Measurements from ENCODE around the gene TRPM1.

Gene TRPM1

GRCh38 chr15:31083370-31083780 is 18.1 kb downstream of the TRPM1 start:
- DNase-seq (ENCODE audit: low read depth in 2 of 2) = no peak

DNA sequence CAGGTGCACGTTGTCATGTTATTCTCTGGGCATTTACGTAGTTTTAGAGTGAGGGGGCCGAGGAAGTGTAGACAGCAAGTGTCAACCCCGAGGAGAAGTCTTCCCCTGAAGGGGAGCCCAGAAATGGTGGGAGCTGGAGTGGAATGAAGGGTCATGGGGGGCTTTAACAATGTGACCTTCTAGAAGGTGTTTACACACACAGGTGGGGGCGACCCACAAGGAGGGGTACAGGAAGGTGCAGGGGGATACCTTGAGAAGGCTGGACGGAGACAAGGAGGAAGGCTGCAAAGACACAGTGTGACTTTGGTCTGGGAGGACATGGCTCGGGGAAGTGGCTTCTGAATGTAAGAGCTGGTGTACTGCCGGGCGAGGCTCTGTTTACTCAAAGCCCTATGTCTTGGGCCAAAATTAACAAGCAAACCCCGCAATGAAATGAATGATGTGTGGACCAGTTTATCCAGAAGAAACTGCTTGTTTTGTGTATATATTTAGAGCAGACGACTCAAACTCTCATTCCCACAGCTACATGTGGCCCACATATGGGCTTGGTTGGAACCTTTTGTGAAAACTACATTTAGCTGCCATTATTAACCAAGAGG is 18.7 kb downstream of the TRPM1 start:
- no peak for DNase-seq (ENCODE audit: low read depth in 2 of 2)

GRCh38 chr15:31081588-31082250 is 19.8 kb downstream of the TRPM1 start:
- DNase-seq (ENCODE audit: low read depth in 2 of 2) = no peak

- no peak for DNase-seq (ENCODE audit: low read depth in 2 of 2)
These were observed 20.5 kb downstream of the TRPM1 start for GRCh38 chr15:31081056-31081455.

- no peak for DNase-seq (ENCODE audit: low read depth in 2 of 2)
These were observed 20.9 kb downstream of the TRPM1 start for GRCh38 chr15:31080591-31081014.

DNA sequence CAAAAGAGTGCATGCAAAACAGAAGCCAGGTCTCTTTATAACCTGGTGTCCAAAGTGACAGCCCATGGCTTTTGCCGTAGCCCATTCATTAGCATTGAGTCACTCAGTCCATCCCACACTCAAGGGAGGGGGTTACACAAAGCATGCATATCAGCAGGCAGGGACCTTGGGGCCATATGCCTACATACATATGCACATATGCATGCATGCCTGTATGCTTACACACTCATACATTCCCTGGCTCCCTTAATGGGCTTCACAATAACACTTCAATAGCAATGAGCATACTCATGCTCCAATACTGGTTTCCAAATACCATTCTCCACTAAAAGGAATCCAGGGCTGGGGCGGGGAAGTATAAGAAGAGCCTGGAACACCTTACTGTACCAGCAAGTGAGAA is 22.0 kb downstream of the TRPM1 start:
- no peak for DNase-seq (ENCODE audit: low read depth in 2 of 2)

- no peak for DNase-seq (ENCODE audit: low read depth in 2 of 2)
These were observed 23.1 kb downstream of the TRPM1 start for GRCh38 chr15:31078471-31078870.

DNA sequence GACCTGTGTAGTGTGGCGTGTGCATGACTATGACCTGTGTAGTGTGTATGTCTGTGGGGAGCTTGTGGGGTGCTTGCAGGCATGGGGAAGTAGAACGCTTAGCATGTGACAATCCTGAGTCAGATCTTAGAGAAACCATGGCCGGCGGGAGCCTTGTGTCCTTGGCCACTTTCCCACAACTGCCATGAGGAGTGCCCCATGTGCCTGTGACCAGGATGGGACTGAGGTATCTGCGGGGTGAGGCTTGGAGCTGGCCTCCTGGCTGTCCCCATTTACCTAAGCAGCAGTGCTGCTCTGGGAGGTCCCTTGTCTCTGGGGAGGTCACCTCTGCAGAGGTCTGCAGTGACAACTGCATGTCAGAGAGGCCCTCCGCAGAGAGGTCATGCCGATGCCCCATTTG is 23.6 kb downstream of the TRPM1 start:
- no peak for DNase-seq (ENCODE audit: low read depth in 2 of 2)

DNA sequence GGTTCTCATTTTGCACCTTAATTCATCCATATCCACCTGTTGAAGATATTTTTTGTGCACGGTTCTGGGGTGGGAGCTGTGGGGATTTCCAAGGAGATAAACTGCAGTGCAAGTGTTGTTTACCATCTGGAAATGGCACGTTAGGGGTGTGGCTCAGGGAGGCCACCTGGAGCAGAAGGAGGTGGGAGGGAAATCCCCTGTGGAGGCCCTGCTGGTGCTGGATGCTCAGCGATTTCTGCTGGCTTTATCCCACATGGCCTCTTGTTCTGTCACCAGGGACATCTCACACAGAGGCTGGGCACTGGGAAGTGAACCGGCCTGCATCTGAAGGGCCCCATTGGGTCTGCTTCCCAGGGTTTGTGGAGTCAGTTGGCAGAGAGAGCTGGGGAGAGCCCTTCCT is 24.3 kb downstream of the TRPM1 start:
- no peak for DNase-seq (ENCODE audit: low read depth in 2 of 2)

DNA sequence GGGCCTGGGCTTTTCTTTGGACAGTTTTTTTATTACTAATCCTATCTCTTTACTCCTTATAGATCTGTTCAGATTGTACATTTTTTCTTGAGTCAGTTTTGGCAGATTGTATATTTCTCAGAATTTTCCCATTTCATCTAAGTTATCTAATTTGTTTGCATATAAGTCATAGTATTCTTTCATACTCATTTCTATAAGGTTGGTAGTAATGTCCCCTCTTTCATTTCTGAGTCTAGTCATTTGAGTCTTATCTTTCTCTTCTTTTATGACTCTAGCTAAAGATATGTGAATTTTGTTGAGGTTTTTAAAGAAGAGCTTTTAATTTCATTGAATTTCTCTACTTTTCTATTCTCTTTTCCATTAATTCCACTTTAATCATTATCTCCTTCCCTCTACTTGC is 27.2 kb downstream of the TRPM1 start:
- no peak for DNase-seq (ENCODE audit: low read depth in 2 of 2)

DNA sequence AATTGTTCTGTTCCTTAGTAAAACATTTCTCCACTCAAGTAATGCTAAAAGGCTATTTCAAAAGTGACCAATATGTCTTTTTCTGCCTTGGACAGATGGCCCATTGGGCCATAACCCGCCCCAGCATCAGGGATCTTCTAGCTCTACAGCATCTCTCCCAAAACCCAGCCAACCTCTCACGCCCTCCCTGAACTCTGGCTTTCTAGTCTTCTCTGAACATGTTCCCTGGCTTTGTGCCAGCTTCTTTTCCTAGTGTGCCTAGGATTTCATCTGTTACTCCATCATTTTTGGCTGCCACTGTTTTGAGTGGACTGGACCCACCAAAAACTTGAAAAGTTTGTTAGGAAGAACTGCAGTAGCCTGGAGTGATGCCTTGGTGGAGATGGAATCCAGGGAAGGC is 30.7 kb downstream of the TRPM1 start:
- no peak for DNase-seq (ENCODE audit: low read depth in 2 of 2)

GRCh38 chr15:31069360-31070000 is 32.0 kb downstream of the TRPM1 start:
- no peak for DNase-seq (ENCODE audit: low read depth in 2 of 2)

GRCh38 chr15:31067890-31068603 is 33.5 kb downstream of the TRPM1 start:
- DNase-seq (ENCODE audit: low read depth in 2 of 2) = no peak

- no peak for DNase-seq (ENCODE audit: low read depth in 2 of 2)
These were observed 35.7 kb downstream of the TRPM1 start for GRCh38 chr15:31065824-31066223.

GRCh38 chr15:31062911-31063310 is 38.6 kb downstream of the TRPM1 start:
- DNase-seq (ENCODE audit: low read depth in 2 of 2) = no peak

GRCh38 chr15:31062310-31062847 is 39.1 kb downstream of the TRPM1 start:
- DNase-seq (ENCODE audit: low read depth in 2 of 2) = no peak

- DNase-seq (ENCODE audit: low read depth in 2 of 2) = no peak
These were observed 40.9 kb downstream of the TRPM1 start for GRCh38 chr15:31060429-31061140.

- DNase-seq (ENCODE audit: low read depth in 2 of 2) = no peak
These were observed 43.1 kb downstream of the TRPM1 start for GRCh38 chr15:31058236-31058962.

GRCh38 chr15:31051496-31052080 is 49.9 kb downstream of the TRPM1 start:
- DNase-seq (ENCODE audit: low read depth in 2 of 2) = no peak

DNA sequence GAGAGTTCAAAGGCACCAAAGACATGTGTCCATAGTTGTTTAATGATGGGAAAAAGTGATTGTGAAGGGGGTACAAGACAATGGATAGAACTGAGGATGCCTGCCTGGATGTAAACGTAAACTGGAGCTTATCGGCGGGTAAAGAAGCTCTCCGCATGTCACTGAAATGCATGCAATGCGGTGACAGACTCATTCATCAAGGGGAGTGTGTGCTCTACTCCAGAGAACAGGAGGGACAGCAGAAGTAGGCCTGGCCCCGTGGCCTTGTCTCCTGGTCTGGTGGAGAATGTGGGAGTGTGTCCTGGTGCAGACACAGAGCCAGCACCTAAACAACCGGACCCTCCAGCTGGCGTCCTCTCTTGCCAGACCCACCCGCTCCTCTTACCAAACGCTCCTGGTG is 50.6 kb downstream of the TRPM1 start:
- no peak for DNase-seq (ENCODE audit: low read depth in 2 of 2)

Measured in stimulated activated CD4-positive, alpha-beta T cell treated with anti-CD3 and anti-CD28 coated beads, Interleukin-1b, Interleukin-23, amount 100 ng/mL, for 1 hour (primary cell).